PC-3 (cell line): ENCODE measurements around the gene FARP1. TPM values are rescaled to one million over a fixed set of nuclear protein-coding genes. Genes with fewer than 3 reads are reported as not detected.

Experiments
- ATAC-seq: fragments of 200-7000 bp; cut with Tn5 transposase; 2 replicates; pipeline ENCODE4 v1.9.1; 2020; ENCODE audit warnings: mild to moderate bottlenecking, moderate library complexity
- BruUV-seq: library from RNA; stranded (reverse); fragments of 400-500 nt; replicated peaks from 2 replicates; lab custom pipeline; 2021; lab: Mats Ljungman, UMichigan
- CTCF ChIA-PET: fragments of 300-600 bp; sonication (Branson Sonifier 250); formaldehyde crosslinking; loops from one replicate; lab custom pipeline; 2022; ENCODE audit warnings: antibody characterized with exemption; lab: Charles Lee
- POLR2A ChIA-PET: fragments of 300-600 bp; sonication (Branson Sonifier 250); formaldehyde crosslinking; loops from one replicate; lab custom pipeline; 2022; ENCODE audit warnings: antibody characterized with exemption; ENCODE audit not compliant: unreplicated experiment; lab: Charles Lee
- DNase-seq: peaks from one replicate; pipeline ENCODE4 v3.0.0-alpha.2; 2015
- H2AFZ ChIP-seq: fragments of 300-600 bp; sonication (generic); 2 replicates; pipeline ENCODE4 v1.6.0; 2016; ENCODE audit warnings: antibody characterized with exemption, low read length
- H3F3A ChIP-seq: fragments of 300-600 bp; sonication (generic); one replicate; pipeline ENCODE4 v1.6.0; 2017; ENCODE audit warnings: antibody characterized with exemption, low read length, control low read depth, mild to moderate bottlenecking; ENCODE audit not compliant: unreplicated experiment
- H3K27ac ChIP-seq: fragments of 300-600 bp; sonication (generic); 2 replicates; pipeline ENCODE4 v1.5.1; 2016; ENCODE audit warnings: mild to moderate bottlenecking, low read length
- H3K27me3 ChIP-seq: fragments of 300-600 bp; sonication (generic); 2 replicates; pipeline ENCODE4 v1.6.1; 2016; ENCODE audit warnings: low read length, mixed read lengths
- H3K36me3 ChIP-seq: fragments of 300-600 bp; sonication (generic); 2 replicates; pipeline ENCODE4 v1.6.1; 2016; ENCODE audit warnings: low read depth, mixed run types, low read length, mixed read lengths
- H3K4me1 ChIP-seq: fragments of 300-600 bp; sonication (generic); 2 replicates; pipeline ENCODE4 v1.5.1; 2016; ENCODE audit warnings: low read length; ENCODE audit not compliant: insufficient read depth
- H3K4me2 ChIP-seq: fragments of 300-600 bp; sonication (generic); 2 replicates; pipeline ENCODE4 v1.6.0; 2016; ENCODE audit warnings: low read length
- H3K4me3 ChIP-seq: fragments of 300-600 bp; sonication (generic); 2 replicates; pipeline ENCODE4 v1.5.1; 2016; ENCODE audit warnings: mild to moderate bottlenecking, low read length, mixed read lengths
- H3K79me2 ChIP-seq: fragments of 300-600 bp; sonication (generic); 2 replicates; pipeline ENCODE4 v1.6.1; 2017; ENCODE audit warnings: low read length, mixed read lengths
- H3K9ac ChIP-seq: fragments of 300-600 bp; sonication (generic); 2 replicates; pipeline ENCODE4 v1.6.0; 2016; ENCODE audit warnings: mild to moderate bottlenecking, low read length
- H3K9me2 ChIP-seq: fragments of 300-600 bp; sonication (generic); replicated peaks from 2 replicates; pipeline ENCODE4 v1.6.1; 2016; ENCODE audit warnings: mixed run types, low read length, mixed read lengths
- H3K9me3 ChIP-seq: fragments of 300-600 bp; sonication (generic); 2 replicates; pipeline ENCODE4 v1.6.1; 2016; ENCODE audit warnings: low read length, mixed read lengths
- H4K20me1 ChIP-seq: fragments of 300-600 bp; sonication (generic); 2 replicates; pipeline ENCODE4 v1.6.1; 2016; ENCODE audit warnings: low read length, mixed read lengths
- EZH2 ChIP-seq: fragments of 300-600 bp; sonication (generic); IDR thresholded peaks from one replicate; pipeline ENCODE4 v1.6.1; 2017; ENCODE audit warnings: antibody characterized with exemption, mild to moderate bottlenecking, low read length; ENCODE audit not compliant: unreplicated experiment
- EZH2phosphoT487 ChIP-seq: fragments of 300-600 bp; sonication (generic); IDR thresholded peaks from 2 replicates; pipeline ENCODE4 v1.6.1; 2018; ENCODE audit warnings: mild to moderate bottlenecking, antibody characterized with exemption, low read length, borderline replicate concordance
- intact Hi-C: fragments of 100-400 bp; cut with micrococcal nuclease; formaldehyde crosslinking; loops from 2 replicates; pipeline ENCODE4 v1.9.0; 2023
- total RNA-seq: library from RNA; depleted of rRNA; stranded (reverse); fragments of >200 nt; gene quantifications from 2 replicates; pipeline ENCODE4 v1.2.3, GENCODE V29; 2014
- TF ChIP-seq, protein P1 (sequence below): fragments of 300-600 bp; sonication (generic); conservative IDR thresholded peaks from 2 replicates; pipeline ENCODE4 v1.5.1; 2017; ENCODE audit warnings: antibody characterized with exemption, low read depth, mild to moderate bottlenecking, low read length

Gene FARP1
- total RNA-seq, 1 experiment from 2014 or later: 18.2 TPM

DNA sequence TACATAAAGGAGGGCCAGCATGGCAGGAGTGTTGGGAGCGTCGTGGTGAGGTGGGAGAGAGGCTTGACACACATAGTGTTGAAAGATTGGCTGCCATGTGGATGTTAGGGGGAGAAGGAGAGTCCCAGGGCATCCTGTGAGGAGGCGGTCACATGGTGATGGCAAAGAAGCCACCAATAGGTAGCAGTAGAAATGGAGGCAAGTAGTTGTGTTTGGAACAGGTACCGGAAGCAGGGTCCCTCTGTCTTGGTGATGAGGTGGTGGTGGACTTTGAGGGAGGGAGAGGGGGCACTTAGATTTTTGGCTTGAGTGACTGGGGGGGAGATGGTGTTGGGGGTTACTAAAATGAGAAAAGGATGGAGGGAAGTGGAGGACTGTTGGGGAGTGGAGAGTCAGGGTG lies 227.4 kb downstream of the FARP1 start:
- H3K9me3 ChIP-seq: no peaks in the 10 kb centered on the region
- no TSS peak for BruUV-seq
- no peak overlapping the region for H2AFZ ChIP-seq
- no peaks in the 10 kb centered on the region for H3K36me3 ChIP-seq
- H3K9ac ChIP-seq: no peak overlapping the region
- H3K4me1 ChIP-seq: no peaks in the 10 kb centered on the region
- no peaks in the 10 kb centered on the region for H3K27me3 ChIP-seq
- intact Hi-C loops: no loop called here
- H3K4me2 ChIP-seq: no peak overlapping the region
- TF ChIP-seq EZH2 (no peak), EZH2phosphoT487 (no peak)
- TF ChIP-seq, protein P1, sequence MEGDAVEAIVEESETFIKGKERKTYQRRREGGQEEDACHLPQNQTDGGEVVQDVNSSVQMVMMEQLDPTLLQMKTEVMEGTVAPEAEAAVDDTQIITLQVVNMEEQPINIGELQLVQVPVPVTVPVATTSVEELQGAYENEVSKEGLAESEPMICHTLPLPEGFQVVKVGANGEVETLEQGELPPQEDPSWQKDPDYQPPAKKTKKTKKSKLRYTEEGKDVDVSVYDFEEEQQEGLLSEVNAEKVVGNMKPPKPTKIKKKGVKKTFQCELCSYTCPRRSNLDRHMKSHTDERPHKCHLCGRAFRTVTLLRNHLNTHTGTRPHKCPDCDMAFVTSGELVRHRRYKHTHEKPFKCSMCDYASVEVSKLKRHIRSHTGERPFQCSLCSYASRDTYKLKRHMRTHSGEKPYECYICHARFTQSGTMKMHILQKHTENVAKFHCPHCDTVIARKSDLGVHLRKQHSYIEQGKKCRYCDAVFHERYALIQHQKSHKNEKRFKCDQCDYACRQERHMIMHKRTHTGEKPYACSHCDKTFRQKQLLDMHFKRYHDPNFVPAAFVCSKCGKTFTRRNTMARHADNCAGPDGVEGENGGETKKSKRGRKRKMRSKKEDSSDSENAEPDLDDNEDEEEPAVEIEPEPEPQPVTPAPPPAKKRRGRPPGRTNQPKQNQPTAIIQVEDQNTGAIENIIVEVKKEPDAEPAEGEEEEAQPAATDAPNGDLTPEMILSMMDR: no peak
- DNase-seq: no peak
- H3K27ac ChIP-seq: no peak overlapping the region
- no peaks in the 10 kb centered on the region for H3F3A ChIP-seq
- H3K79me2 ChIP-seq: no peaks in the 10 kb centered on the region
- no peak for ATAC-seq
- CTCF ChIA-PET: no interaction called here
- no peaks in the 10 kb centered on the region for H3K9me2 ChIP-seq
- H3K4me3 ChIP-seq: no peak overlapping the region
- POLR2A ChIA-PET: no interaction called here
- no peaks in the 10 kb centered on the region for H4K20me1 ChIP-seq

DNA sequence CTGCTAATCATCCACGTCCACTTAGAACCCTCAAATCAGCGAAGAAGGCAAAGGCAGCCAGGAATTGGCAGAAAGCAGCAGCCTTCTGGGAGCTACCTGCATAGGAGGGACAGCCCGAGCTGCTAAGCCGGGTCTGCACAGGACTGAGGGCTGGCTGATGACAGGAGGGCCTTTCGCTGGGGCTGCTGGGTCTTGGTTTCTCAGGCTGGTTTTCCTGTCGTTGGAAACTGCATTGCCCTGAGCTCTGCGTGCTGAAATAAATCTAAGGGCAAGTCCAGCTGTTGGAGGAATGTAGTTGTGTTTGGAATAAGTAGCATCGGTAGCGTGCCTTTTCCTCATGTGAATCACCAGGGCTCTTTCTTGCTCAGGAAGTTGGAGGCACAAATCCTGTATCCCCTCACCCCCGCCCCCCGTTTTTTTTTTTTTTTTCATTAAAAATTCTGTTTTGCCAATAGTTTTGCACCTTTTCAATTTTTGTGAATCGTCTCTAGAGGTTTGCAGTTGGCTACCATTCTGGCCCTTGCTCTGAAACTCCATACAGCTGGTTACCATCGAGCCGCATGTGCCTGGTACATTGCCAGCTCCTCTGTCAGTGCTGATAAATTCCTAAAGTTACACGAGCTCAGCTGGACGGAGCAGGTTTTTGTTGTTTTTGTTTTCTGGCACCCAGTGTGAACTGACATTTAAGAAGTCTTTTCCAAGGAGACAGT lies 228.1 kb downstream of the FARP1 start:
- no peak for TF ChIP-seq EZH2
- TF ChIP-seq, protein P1: no peak
- no peak for TF ChIP-seq EZH2phosphoT487
- no peaks in the 10 kb centered on the region for H3K4me1 ChIP-seq
- no peaks in the 10 kb centered on the region for H3K79me2 ChIP-seq
- intact Hi-C loops: no loop called here
- H3K4me2 ChIP-seq: no peak overlapping the region
- no peaks in the 10 kb centered on the region for H3K27me3 ChIP-seq
- ChIA-PET CTCF (no interaction called here), POLR2A (no interaction called here)
- no peaks in the 10 kb centered on the region for H3K36me3 ChIP-seq
- no peak overlapping the region for H2AFZ ChIP-seq
- ATAC-seq: no peak
- H3K9me3 ChIP-seq: no peaks in the 10 kb centered on the region
- no peak overlapping the region for H3K4me3 ChIP-seq
- BruUV-seq: no TSS peak
- H3K27ac ChIP-seq: no peak overlapping the region
- no peaks in the 10 kb centered on the region for H3K9me2 ChIP-seq
- H3F3A ChIP-seq: no peaks in the 10 kb centered on the region
- DNase-seq: no peak
- H4K20me1 ChIP-seq: no peaks in the 10 kb centered on the region
- H3K9ac ChIP-seq: no peak overlapping the region

DNA sequence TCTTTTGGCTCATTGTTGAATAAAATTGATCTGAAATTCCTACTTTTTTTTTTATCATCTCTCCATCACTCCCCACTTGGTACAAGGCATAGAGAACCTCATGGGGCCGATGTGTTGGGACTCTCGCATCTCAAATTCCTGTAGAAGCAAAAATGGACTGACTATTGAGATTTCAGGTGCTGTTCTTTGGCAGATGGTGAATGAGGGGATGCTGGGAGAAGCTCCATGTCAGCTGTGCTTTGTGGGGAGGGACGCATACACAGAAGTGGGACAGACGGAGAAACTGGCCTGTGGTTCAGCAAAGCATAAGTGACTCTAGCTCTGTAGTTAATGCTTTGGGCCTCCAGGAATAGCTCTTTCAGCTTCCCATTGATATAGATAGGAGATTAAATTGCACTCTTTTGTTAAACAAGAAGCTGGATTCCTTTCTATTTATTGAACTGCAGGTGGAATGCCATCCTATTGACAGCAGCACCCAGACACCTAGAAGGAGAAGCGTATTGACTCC lies 228.7 kb downstream of the FARP1 start:
- BruUV-seq: no TSS peak
- H3K9me2 ChIP-seq: no peaks in the 10 kb centered on the region

More for the DNA sequence above, 228.7 kb downstream of the FARP1 start:
- Histone ChIP-seq H3K27ac (no peak overlapping the region), H3K4me2 (no peak overlapping the region), H3K79me2 (no peaks in the 10 kb centered on the region), H3F3A (no peaks in the 10 kb centered on the region), H3K4me3 (no peak overlapping the region), H3K9ac (no peak overlapping the region), H3K36me3 (no peaks in the 10 kb centered on the region), H2AFZ (no peak overlapping the region), H3K9me3 (no peaks in the 10 kb centered on the region), H3K27me3 (no peaks in the 10 kb centered on the region), H4K20me1 (no peaks in the 10 kb centered on the region), H3K4me1 (no peaks in the 10 kb centered on the region)
- intact Hi-C loops: no loop called here
- CTCF ChIA-PET: no interaction called here
- POLR2A ChIA-PET: no interaction called here
- TF ChIP-seq EZH2: no peak
- no peak for TF ChIP-seq EZH2phosphoT487
- TF ChIP-seq, protein P1: no peak
- ATAC-seq (no peak), DNase-seq (no peak)
